Upper lobe of left lung (tissue), 6 donors: ENCODE results near the gene TOMM40. TPM values are rescaled to one million over a fixed set of nuclear protein-coding genes. Genes with fewer than 3 reads are reported as not detected.

Experiments used
- ATAC-seq, 2 donors: fragments of 200-7000 bp; cut with Tn5 transposase; one replicate each; pipeline ENCODE4 v1.9.1; 2022; ENCODE audit warnings: mild to moderate bottlenecking in 2 of 2, moderate library complexity in 2 of 2; ENCODE audit not compliant: low FRiP score in 2 of 2
- DNase-seq, 2 donors: peaks; one replicate each; pipeline ENCODE4 v3.0.0-alpha.2; 2019 to 2020
- H3K27ac ChIP-seq, 4 donors: fragments of 200-600 bp; sonication (generic); one replicate each; pipeline ENCODE4 v1.5.1; 2016 to 2019
- H3K27me3 ChIP-seq, 4 donors: fragments of 200-600 bp; sonication (generic); one replicate each; pipeline ENCODE4 v1.5.1; 2017 to 2019
- H3K36me3 ChIP-seq, 4 donors: fragments of 200-600 bp; sonication (generic); one replicate each; pipeline ENCODE4 v1.5.1; 2016 to 2019
- H3K4me1 ChIP-seq, 4 donors: fragments of 200-600 bp; sonication (generic); one replicate each; pipeline ENCODE4 v1.5.1; 2018 to 2019
- H3K4me3 ChIP-seq, 4 donors: fragments of 200-600 bp; sonication (generic); one replicate each; pipeline ENCODE4 v1.5.1; 2017 to 2019; ENCODE audit warnings: mild to moderate bottlenecking in 2 of 4, moderate library complexity in 1 of 4
- H3K9me3 ChIP-seq, 4 donors: fragments of 200-600 bp; sonication (generic); one replicate each; pipeline ENCODE4 v1.5.1; 2018 to 2019
- CTCF ChIP-seq, 6 experiments: fragments of 450-650 bp in 4 of 6; fragments of 200-600 bp in 2 of 6; sonication (generic) in 2 of 6; IDR thresholded peaks; one replicate each; pipeline ENCODE4 v1.5.1; 2016 to 2019; ENCODE audit warnings: antibody characterized with exemption in 6 of 6
- EP300 ChIP-seq, 4 donors: sonication (generic); formaldehyde crosslinking; IDR thresholded peaks; one replicate each; pipeline ENCODE4 v1.5.1; 2017; ENCODE audit warnings: antibody characterized with exemption in 4 of 4, control low read depth in 2 of 4
- POLR2A ChIP-seq, 4 donors: fragments of 450-650 bp; IDR thresholded peaks; one replicate each; pipeline ENCODE4 v1.5.1; 2016 to 2017; ENCODE audit warnings: antibody characterized with exemption in 4 of 4, mild to moderate bottlenecking in 2 of 4
- POLR2AphosphoS5 ChIP-seq, 2 donors: sonication (generic); formaldehyde crosslinking; IDR thresholded peaks; one replicate each; pipeline ENCODE4 v1.5.1; 2017; ENCODE audit warnings: antibody characterized with exemption in 2 of 2
- WGBS, 2 donors: methylation state at CpG; one replicate each; pipeline ENCODE4 v1.1.5; 2017 to 2018; 5-methylcytosine and 5-hydroxymethylcytosine counted together
- total RNA-seq, 6 donors: library from RNA; depleted of rRNA in 4 of 6; stranded (reverse); fragments of >200 nt in 4 of 6; gene quantifications; one replicate each; pipeline versions ENCODE4 v1.1.0 to v1.2.1, GENCODE V29; 2016 to 2021
- donor health status: DM: no; HTN: no; CAD: no; lungs with moderate emphysema.
- donor health status: DM: no; HTN: yes; CAD: no; lungs with severe emphysema.

TOMM40 gene
- total RNA-seq, 6 donors from 2014 or later = 26.6 to 88.3 (median 58.1) TPM

GRCh38 chr19:44947041-44947581, 56.1 kb downstream of the TOMM40 start:
- 80 to 88% methylated on average over 13 of the region's 13 CpGs for WGBS, 2 donors
- ATAC-seq (no peak), DNase-seq (no peak)
- H3K9me3 ChIP-seq = no peaks in the 10 kb centered on the region
- H3K27ac ChIP-seq = no peak overlapping the region
- H3K4me3 ChIP-seq = no peak overlapping the region
- no peaks in the 10 kb centered on the region for H3K27me3 ChIP-seq
- peak in 1 of 4 donors; percentile 20 for TF ChIP-seq POLR2A (IDR thresholded peaks at IDR 0.05)
- no peak for TF ChIP-seq EP300 (IDR thresholded peaks at IDR 0.05)
- peaks cover 0 to 9% (median 5%) of the 10 kb centered on the region in 4 donors for H3K4me1 ChIP-seq
- peaks cover 0 to 9% (median 1%) of the 10 kb centered on the region in 4 donors for H3K36me3 ChIP-seq

- Histone ChIP-seq H3K36me3 (peaks cover 0 to 9% (median 1%) of the 10 kb centered on the region in 4 donors), H3K9me3 (no peaks in the 10 kb centered on the region), H3K27ac (no peak overlapping the region), H3K4me1 (peaks cover 0 to 9% (median 5%) of the 10 kb centered on the region in 4 donors), H3K27me3 (no peaks in the 10 kb centered on the region), H3K4me3 (no peak overlapping the region)
- TF ChIP-seq POLR2A (IDR thresholded peaks at IDR 0.05) (no peak), CTCF (IDR thresholded peaks at IDR 0.05) (no peak), EP300 (IDR thresholded peaks at IDR 0.05) (no peak), POLR2AphosphoS5 (IDR thresholded peaks at IDR 0.05) (no peak)
- WGBS, 2 donors = 84 to 89% methylated on average over 5 of the region's 5 CpGs
- DNase-seq (no peak), ATAC-seq (no peak)
These were observed 57.2 kb downstream of the TOMM40 start for GRCh38 chr19:44948237-44948636.

- ATAC-seq (no peak), DNase-seq (no peak)
- Histone ChIP-seq H3K4me3 (no peak overlapping the region), H3K9me3 (no peaks in the 10 kb centered on the region), H3K4me1 (peaks cover 4 to 11% (median 7%) of the 10 kb centered on the region in 4 donors), H3K36me3 (peaks cover 0 to 9% (median 1%) of the 10 kb centered on the region in 4 donors), H3K27me3 (no peaks in the 10 kb centered on the region), H3K27ac (no peak overlapping the region)
- no peak for TF ChIP-seq POLR2A (IDR thresholded peaks at IDR 0.05)
- no peak for TF ChIP-seq POLR2AphosphoS5 (IDR thresholded peaks at IDR 0.05)
- TF ChIP-seq CTCF (IDR thresholded peaks at IDR 0.05) = no peak
- no peak for TF ChIP-seq EP300 (IDR thresholded peaks at IDR 0.05)
- 88 to 89% methylated on average over 4 to 5 of the region's 5 CpGs for WGBS, 2 donors
These were observed 57.8 kb downstream of the TOMM40 start for GRCh38 chr19:44948763-44949374.

GRCh38 chr19:44949550-44949949, 58.5 kb downstream of the TOMM40 start:
- no peak for ATAC-seq

More at GRCh38 chr19:44949550-44949949, 58.5 kb downstream of the TOMM40 start:
- Histone ChIP-seq H3K27ac (no peak overlapping the region), H3K9me3 (no peaks in the 10 kb centered on the region), H3K4me3 (no peak overlapping the region), H3K27me3 (no peaks in the 10 kb centered on the region), H3K4me1 (peaks cover 9 to 17% (median 13%) of the 10 kb centered on the region in 4 donors), H3K36me3 (peaks cover 0 to 9% (median 1%) of the 10 kb centered on the region in 4 donors)
- WGBS, 2 donors = 85 to 93% methylated on average over 9 of the region's 9 CpGs
- DNase-seq = no peak
- TF ChIP-seq POLR2AphosphoS5 (IDR thresholded peaks at IDR 0.05) = no peak
- no peak for TF ChIP-seq CTCF (IDR thresholded peaks at IDR 0.05)
- TF ChIP-seq POLR2A (IDR thresholded peaks at IDR 0.05) = no peak
- TF ChIP-seq EP300 (IDR thresholded peaks at IDR 0.05) = no peak
